Lung (tissue), 12 donors: ENCODE measurements around the gene TVP23B. TPM values are rescaled to one million over a fixed set of nuclear protein-coding genes. Genes with fewer than 3 reads are reported as not detected.
A peak's percentile ranks its signal among the peaks of the same experiment; 100 is the strongest.
"Not testable (repeated sequence)": the region's sequence is repeated elsewhere in the genome, so short reads cannot be mapped to it uniquely, and the experiment has no call there.

ENCODE experiments used
- ATAC-seq: fragments of 200-7000 bp; cut with Tn5 transposase; one replicate; pipeline ENCODE4 v1.9.1; 2020; ENCODE audit warnings: moderate number of reproducible peaks; ENCODE audit not compliant: insufficient read depth, low FRiP score
- DNase-seq, 3 donors: peaks; one replicate each; pipeline ENCODE4 v3.0.0-alpha.2; 2013 to 2017
- H3K27ac ChIP-seq, 2 donors: one replicate each; pipeline ENCODE4 v1.5.1; 2013; ENCODE audit warnings: mild to moderate bottlenecking in 2 of 2, moderate library complexity in 2 of 2, control low read depth in 1 of 2, inconsistent platforms in 1 of 2, low read depth in 1 of 2, low read length in 1 of 2
- H3K27me3 ChIP-seq, 3 donors: one replicate each; pipeline ENCODE4 v1.5.1; 2013; ENCODE audit warnings: low read length in 2 of 3; ENCODE audit not compliant: control insufficient read depth in 3 of 3, insufficient read depth in 3 of 3
- H3K36me3 ChIP-seq, 4 donors: one replicate each; pipeline ENCODE4 v1.5.1; 2013; ENCODE audit warnings: low read length in 4 of 4, mild to moderate bottlenecking in 1 of 4, moderate library complexity in 1 of 4; ENCODE audit not compliant: control insufficient read depth in 4 of 4, insufficient read depth in 4 of 4
- H3K4me1 ChIP-seq, 5 donors: one replicate each; pipeline ENCODE4 v1.5.1; 2013; ENCODE audit warnings: low read length in 5 of 5, mild to moderate bottlenecking in 2 of 5, moderate library complexity in 1 of 5; ENCODE audit not compliant: control insufficient read depth in 5 of 5, insufficient read depth in 5 of 5
- H3K4me3 ChIP-seq: one replicate; pipeline ENCODE4 v1.5.1; 2013; ENCODE audit warnings: mild to moderate bottlenecking, control low read depth, moderate library complexity
- H3K9ac ChIP-seq, 2 donors: one replicate each; pipeline ENCODE4 v1.5.1; 2013; ENCODE audit warnings: low read length in 2 of 2, control low read depth in 1 of 2; ENCODE audit not compliant: insufficient read depth in 1 of 2
- H3K9me3 ChIP-seq, 4 donors: one replicate each; pipeline ENCODE4 v1.5.1; 2013; ENCODE audit warnings: low read length in 3 of 4, mild to moderate bottlenecking in 1 of 4, moderate library complexity in 1 of 4; ENCODE audit not compliant: control insufficient read depth in 4 of 4, insufficient read depth in 3 of 4
- WGBS, 2 donors: extraction: QIAGEN DNeasy Blood & Tissue Kit; methylation state at CpG; one replicate each; pipeline ENCODE4 v1.1.7; 2013; 5-methylcytosine and 5-hydroxymethylcytosine counted together
- polyA plus RNA-seq, 2 donors: library from polyadenylated mRNA; stranded (reverse); fragments of 200-250 nt; gene quantifications; one replicate each; pipeline ENCODE4 v1.2.1, GENCODE V29; 2013
- total RNA-seq, 2 donors: library from RNA; depleted of rRNA in 1 of 2; stranded (reverse); fragments of >200 nt in 1 of 2; gene quantifications; one replicate each; pipeline ENCODE4 v1.2.1, GENCODE V29; 2014 to 2021
- TF ChIP-seq, protein P1 (sequence below): IDR thresholded peaks from 2 replicates; pipeline ENCODE4 v1.5.1; 2012; ENCODE audit warnings: mild to moderate bottlenecking; ENCODE audit errors: control extremely low read depth, extremely low read depth
- donor health status: control.
- donor health status: control.
- donor health status: Bipolar disorder and iron deficiency.
- donor health status: healthy.
- donor health status: DM: yes; HTN: yes; CAD: no.

Gene TVP23B
- total and polyA plus RNA-seq, 4 donors, result 28.6 to 42.1 (median 32.9) TPM

GRCh38 chr17:18770572-18770971, 10.4 kb upstream of the TVP23B start:
- H3K27ac ChIP-seq, ATAC-seq, H3K9ac ChIP-seq, H3K27me3 ChIP-seq, H3K9me3 ChIP-seq, DNase-seq, H3K36me3 ChIP-seq, H3K4me1 ChIP-seq, H3K4me3 ChIP-seq: not testable (repeated sequence)
- 92 to 98% methylated on average over 3 to 4 of the region's 4 CpGs for WGBS, 2 donors

DNA sequence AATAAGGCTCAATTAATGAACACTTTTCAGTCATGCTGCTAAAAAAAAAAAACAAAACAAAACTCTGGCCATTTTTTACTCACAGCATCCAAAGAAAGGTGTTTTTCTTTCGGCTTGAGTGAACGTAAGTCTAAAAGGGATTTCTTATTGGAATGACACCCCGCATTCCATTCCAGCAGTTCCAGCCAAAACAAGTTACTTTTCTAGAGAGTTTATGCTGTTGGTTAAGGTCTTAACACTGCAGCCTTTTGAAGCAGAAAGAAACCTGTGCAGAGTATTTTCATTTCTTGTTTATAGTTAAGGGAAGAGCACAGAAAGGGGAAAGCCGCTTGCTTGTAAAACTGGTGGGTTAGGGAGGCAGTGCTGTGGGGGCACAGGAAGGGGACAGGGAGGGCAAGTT, 9.9 kb upstream of the TVP23B start:
- not testable (repeated sequence) for ATAC-seq
- 46 to 52% methylated on average over 4 of the region's 4 CpGs for WGBS, 2 donors

GRCh38 chr17:18772471-18772870, 8.5 kb upstream of the TVP23B start:
- DNase-seq (no peak), ATAC-seq (no peak)
- Histone ChIP-seq H3K9ac (no peak overlapping the region), H3K4me3 (no peak overlapping the region), H3K27ac (no peak overlapping the region), H3K27me3 (no peaks in the 10 kb centered on the region), H3K4me1 (no peaks in the 10 kb centered on the region), H3K9me3 (no peaks in the 10 kb centered on the region), H3K36me3 (no peaks in the 10 kb centered on the region)
- WGBS, 2 donors, result 74 to 75% methylated on average over 7 of the region's 7 CpGs
- TF ChIP-seq, protein P1, sequence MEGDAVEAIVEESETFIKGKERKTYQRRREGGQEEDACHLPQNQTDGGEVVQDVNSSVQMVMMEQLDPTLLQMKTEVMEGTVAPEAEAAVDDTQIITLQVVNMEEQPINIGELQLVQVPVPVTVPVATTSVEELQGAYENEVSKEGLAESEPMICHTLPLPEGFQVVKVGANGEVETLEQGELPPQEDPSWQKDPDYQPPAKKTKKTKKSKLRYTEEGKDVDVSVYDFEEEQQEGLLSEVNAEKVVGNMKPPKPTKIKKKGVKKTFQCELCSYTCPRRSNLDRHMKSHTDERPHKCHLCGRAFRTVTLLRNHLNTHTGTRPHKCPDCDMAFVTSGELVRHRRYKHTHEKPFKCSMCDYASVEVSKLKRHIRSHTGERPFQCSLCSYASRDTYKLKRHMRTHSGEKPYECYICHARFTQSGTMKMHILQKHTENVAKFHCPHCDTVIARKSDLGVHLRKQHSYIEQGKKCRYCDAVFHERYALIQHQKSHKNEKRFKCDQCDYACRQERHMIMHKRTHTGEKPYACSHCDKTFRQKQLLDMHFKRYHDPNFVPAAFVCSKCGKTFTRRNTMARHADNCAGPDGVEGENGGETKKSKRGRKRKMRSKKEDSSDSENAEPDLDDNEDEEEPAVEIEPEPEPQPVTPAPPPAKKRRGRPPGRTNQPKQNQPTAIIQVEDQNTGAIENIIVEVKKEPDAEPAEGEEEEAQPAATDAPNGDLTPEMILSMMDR, result no peak

More for the DNA sequence above, 9.9 kb upstream of the TVP23B start:
- H3K9me3 ChIP-seq, H3K36me3 ChIP-seq, DNase-seq, H3K4me3 ChIP-seq, H3K9ac ChIP-seq, H3K27ac ChIP-seq, H3K27me3 ChIP-seq, H3K4me1 ChIP-seq: not testable (repeated sequence)

DNA sequence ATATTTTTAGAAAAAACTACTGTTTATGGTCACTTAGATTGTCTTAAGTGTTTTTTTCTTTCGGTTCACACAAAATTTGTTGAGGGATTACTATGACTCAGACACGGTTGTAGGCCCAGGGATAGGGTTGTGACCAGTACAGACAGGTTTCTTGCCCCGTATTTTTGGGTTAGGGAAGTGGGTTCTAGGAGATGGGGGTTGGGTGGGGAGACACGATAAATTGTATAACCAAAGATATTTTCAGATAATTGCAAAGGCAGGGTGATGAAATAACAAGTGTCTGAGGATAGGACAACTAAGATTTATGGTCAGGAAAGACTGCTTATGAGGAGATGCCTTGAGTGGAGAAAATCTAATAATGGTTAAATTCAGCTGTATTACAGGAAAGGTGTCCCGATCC, 822 bp downstream of the TVP23B start:
- H3K4me1 ChIP-seq, DNase-seq, H3K4me3 ChIP-seq, H3K9me3 ChIP-seq, H3K27me3 ChIP-seq, H3K36me3 ChIP-seq, H3K27ac ChIP-seq, ATAC-seq: not testable (repeated sequence)
- H3K9ac ChIP-seq, result peak overlapping the region in 1 of 2 donors; percentile 37
- 0 to 5% methylated on average over 3 of the region's 5 CpGs for WGBS, 2 donors

DNA sequence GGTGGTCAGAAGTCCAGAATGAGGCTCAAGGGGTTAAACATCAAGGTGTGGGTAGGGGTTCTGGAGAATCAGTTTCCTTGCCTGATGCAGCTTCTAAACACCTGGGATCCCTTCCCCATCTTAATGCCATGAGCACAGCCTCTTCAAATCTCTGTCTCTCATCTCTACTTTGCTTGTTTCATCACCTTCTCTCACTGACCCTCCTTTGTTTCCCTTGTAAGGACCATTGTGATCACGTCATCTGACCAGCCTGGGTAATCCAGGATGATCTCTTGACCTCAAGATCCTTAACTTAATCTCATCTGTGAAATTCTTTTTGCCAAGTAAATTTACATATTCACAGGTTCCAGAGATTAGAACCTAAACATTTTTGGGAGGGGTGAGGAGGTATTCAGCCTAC, 5.0 kb downstream of the TVP23B start:
- H3K9ac ChIP-seq, H3K27me3 ChIP-seq, H3K27ac ChIP-seq, H3K4me3 ChIP-seq, ATAC-seq, H3K4me1 ChIP-seq, H3K36me3 ChIP-seq, H3K9me3 ChIP-seq, DNase-seq: not testable (repeated sequence)
- WGBS, 2 donors, result 68 to 89% methylated on average over 1 of the region's 1 CpG

DNA sequence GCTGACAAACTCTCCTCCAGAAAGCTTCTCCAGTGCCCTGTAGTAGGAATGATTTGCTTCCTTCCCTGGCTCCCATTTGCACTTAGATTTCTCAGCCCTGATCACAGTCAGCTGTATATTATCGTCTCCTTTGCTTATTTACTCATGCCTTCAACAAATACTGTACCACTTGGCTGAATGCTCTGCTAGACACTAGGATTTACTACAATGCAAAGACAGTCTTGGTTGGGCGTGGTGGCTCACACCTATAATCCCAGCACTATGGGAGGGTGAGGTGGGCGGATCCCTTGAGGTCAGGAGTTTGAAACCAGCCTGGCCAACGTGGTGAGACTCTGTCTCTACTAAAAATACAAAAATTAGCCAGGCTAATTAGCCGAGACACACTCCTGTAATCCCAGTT, 5.9 kb downstream of the TVP23B start:
- ATAC-seq, H3K36me3 ChIP-seq, H3K27me3 ChIP-seq, H3K4me3 ChIP-seq, H3K27ac ChIP-seq, DNase-seq, H3K4me1 ChIP-seq, H3K9me3 ChIP-seq, H3K9ac ChIP-seq: not testable (repeated sequence)
- 79 to 92% methylated on average over 4 of the region's 5 CpGs for WGBS, 2 donors

DNA sequence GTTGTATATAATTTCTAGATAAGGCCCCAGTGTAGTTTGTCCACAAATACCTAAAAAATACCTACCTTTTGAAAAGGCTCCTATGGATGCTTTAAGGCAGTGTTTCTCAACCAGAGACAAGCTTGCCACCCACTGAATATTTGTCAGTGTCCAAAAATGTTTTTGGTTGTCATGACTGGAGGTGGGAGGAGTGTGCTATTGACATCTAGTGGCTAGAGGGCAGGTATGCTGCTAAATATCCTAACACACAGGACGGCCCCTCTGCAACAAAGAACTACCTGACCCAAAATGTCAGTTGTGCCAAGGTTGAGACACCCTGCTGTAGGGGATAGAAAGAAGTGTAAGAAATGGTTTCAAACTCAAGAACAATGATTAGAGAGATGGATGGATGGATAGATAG, 10.4 kb downstream of the TVP23B start:
- not testable (repeated sequence) for H3K4me3 ChIP-seq, H3K4me1 ChIP-seq, H3K27ac ChIP-seq, ATAC-seq, H3K36me3 ChIP-seq, H3K9ac ChIP-seq, DNase-seq, H3K9me3 ChIP-seq, H3K27me3 ChIP-seq
- WGBS, 2 donors, result 100% methylated on average over 1 of the region's 1 CpG; no CpG with 5 or more reads in 1 of the 2 donors

- H3K4me1 ChIP-seq, DNase-seq, ATAC-seq, H3K4me3 ChIP-seq, H3K27ac ChIP-seq, H3K36me3 ChIP-seq, H3K9ac ChIP-seq, H3K9me3 ChIP-seq, H3K27me3 ChIP-seq: not testable (repeated sequence)
- WGBS, 2 donors, result 68 to 76% methylated on average over 4 of the region's 4 CpGs
Observed at GRCh38 chr17:18794841-18795240, 13.9 kb downstream of the TVP23B start.
